ENCODE data around the gene VPS33A.
A peak's percentile ranks its signal among the peaks of the same experiment; 100 is the strongest.

VPS33A gene

DNA sequence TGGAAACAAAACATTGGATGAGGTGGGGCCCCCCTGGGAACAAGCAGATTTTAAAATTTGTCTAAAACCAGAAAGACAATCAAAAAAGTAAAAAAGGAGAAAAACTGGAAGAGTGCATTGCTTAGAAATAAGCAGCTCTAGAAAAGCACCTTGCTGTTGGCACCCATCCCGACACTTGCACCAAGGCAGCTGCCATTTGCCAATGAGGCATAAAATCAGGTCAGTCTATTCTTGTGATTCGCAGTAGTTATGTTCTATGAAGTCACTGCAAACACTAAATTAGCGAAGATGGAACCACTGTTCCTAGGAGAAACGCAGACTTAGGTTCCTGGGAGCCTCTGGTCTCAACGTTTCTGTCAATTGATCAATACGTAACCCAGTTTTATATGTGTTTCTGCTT lies 16.2 kb downstream of the VPS33A start:
- no peak for DNase-seq

DNA sequence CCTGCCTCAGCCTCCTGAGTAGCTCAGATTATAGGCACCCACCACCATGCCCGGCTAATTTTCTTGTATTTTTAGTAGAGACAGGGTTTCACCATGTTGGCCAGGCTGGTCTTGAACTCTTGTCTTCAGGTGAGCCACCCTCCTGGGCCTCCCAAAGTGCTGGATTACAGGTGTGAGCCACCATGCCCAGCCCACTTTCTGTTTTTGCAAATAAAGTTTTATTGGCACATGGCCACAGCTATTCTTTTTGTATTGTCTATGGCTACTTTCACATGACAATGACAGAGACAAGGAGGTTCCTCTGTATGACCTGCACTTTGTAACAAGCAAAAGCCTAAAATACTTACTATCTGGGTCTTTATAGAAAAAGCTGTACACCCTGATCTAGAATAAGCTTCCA lies 20.7 kb downstream of the VPS33A start:
- DNase-seq, result no peak

DNA sequence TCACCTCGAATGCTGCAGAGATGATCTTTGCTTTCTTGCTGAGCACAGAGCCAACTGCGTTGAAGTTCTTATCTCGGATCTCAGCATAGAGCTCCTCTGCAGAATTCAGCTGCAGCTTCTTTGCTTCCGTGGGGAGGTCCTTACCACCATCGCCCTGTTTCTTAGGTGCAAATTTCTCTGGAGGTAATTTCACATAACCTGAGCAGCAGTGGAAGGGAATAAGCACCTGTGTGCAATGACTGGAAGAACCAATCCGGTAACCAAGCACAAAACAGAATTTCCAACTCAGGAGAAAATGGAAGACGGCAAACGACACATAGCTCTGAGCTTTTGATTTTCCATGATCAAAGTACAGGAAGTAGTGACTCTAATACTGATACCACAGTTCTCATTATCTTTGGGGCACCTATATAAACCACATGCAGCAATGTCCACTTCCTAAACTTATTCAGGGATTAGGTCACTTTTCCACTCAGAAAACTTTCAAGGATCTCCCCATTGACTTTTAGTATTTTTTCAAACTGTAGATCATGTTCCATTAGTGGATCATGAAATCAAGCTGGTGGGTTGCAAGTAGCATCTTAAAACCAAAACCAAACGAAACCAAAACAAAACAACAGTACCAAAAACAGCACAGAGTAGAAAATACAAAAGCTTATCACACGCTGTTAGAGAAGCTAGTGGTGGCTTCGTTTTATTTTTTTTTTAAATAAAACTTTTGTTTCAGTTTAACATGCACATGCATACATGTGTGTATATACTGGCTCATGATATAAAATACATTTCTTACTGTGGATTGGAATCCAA lies 21.5 kb downstream of the VPS33A start:
- no peak for DNase-seq

DNA sequence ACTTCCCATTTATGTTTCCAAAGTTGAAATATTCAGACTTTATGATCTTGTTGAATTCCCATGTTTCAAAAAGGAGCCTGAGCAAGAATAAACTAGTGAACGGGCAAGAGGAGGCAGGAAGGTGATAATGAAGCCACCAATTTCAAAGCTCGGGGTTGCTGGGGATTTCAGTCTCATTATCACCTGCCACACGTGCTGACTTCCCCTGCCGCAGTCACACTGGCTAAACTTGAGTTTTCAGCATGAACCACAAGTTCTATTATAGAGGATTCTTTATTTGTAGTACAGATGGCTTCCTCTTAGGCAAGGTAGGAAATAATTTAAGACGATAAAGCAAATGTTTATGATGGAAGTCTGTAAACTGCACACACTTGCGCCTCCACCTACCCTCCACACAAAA lies 22.3 kb downstream of the VPS33A start:
- DNase-seq, result no peak

DNA sequence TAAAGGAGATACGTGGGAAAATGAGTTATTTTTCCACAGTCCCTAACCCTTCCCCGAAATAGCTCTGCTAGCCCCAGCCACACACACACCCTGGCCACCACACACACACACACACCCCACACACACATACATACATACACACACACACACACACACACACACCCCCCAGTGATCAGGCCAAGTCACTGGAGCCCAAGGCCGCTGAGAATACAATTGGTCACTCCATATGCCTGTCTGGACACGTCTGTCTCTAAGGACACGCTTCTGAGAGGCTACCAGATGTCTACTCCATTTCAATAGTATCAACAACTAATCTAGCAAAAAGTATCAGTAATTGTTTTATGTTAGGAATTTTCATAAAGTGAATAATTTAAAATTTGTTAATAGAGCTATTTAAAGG lies 27.4 kb downstream of the VPS33A start:
- no peak for DNase-seq

DNA sequence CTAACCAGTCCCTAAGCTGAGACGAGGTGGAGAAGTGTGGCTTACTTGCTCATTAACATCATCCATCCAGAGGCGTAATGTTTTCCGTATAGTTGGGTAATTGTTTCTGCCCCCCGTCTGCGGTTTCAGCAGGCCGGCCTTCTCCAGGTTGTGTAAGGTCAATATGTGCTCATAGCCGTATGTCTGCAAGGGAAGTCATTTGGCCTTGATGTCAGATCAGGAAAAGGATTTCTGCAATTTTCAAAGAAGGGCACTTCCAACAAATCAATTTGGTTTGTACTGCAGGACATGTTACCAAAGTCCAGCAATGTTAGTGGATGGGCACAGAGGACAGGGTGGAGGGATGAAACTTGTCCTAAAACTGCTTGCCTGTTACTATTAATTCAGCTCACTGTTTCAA lies 30.6 kb downstream of the VPS33A start:
- DNase-seq, result no peak

DNA sequence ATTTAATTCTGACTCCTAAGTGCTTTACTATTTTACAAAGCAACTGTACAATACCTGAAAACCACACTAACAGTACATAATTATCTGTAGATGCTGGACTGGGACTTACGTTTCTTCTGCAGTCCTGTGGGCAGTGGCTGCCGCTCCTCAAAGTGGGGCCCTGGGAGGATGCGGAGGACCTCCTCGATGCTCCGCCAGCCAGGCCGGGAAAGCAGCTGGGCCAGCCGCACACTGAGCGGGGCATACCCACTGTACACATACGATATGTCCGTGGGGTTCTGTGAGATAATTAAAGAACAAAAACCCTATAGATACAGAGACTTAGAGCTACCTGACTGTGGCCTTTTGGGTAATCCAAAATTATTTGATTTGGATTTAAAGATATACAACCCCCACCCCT lies 33.6 kb downstream of the VPS33A start:
- DNase-seq, result no peak

DNA sequence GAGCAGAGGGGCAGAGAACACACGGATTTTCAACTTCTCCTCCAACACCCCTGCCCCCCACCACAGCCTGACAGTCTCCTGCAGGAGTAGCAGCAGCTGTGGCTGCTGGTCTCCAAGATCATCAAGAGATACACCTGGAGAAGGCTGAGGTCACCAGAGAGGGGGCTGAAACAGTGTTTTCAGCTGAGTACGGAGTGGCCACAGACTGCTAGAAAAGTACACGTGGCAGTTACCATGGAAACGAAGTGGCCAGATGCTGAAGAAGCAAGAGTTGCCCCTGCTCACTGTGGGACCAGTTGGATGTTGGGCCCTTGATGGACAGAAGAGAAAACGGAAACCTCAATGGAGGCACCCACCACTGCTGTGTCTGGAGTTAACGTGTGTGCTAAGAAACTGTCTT lies 35.5 kb downstream of the VPS33A start:
- no peak for DNase-seq

DNA sequence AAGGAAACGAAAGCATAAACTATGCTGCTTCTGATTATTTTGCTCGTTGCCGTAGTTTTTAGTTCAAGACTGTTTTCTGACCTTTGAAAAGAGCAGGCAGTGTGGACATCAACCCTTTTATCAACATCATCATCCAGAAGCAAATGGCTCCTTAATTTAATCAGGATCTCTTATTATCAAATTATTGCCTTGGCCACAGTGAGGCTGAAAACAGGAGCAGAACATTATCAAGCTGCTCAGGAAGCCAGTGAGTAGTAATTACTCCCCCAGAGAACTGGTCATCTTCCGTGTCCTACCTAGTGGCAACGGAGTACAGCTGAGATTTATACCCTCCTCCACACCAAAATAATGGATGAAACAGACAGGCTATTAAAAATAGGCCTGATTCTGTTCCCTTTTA lies 38.2 kb downstream of the VPS33A start:
- DNase-seq, result no peak

DNA sequence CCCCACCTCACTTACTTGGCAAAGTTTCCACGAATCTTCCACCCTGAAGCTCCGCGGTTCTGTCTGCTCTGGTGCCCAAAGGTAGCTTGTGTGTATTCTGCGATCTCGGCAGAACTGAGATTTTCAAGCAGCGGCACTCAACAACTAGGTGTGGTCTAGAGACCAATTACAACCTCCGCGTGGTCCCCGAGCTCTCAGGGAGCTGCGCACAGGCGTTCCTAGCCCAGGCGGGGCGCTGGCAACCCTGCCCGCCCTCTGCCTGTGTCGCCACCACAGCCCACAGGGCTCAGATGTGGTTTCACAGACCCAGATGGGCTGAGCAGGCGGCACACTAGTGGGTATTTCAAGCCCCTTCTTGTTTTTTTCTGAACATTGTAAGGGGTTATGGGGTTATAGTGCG lies 39.0 kb downstream of the VPS33A start:
- DNase-seq, result no peak

DNA sequence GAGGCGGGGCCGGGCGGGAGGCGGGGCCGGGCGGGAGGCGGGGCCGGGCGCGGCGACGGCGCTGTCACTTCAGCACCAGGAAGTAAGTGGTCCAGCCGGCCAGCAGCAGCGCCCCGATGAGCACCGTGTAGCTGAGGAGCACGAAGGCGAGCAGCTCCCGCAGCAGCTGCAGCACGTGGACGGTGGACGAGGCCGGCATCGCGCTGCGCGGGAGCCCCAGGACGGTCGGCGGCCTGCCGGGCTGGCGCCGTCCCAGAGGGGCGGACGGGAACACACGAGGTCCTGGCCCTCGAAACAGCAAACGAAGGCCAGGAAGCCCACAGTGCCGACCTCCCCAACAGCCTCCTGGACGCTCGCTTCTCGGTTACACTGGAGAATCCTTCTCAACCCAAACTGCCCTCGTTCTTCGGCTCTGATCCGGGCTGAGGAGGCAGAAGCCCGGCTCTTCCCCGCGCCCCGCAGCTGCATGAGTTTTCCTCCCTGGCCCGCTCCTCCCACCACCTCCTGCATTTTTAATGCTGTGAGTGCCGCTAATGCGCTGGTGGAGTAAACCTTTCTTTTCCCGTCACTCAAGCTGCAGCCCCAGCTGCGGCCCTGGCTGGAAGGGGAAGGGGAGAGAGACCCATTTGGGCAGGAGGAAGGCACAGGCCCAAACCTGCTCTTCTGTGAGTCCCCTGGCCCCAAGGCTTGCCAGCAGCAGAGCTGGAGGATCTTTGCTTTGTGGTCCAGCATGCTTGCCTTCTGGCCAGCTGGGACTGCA lies 39.7 kb downstream of the VPS33A start:
- no peak for DNase-seq

DNA sequence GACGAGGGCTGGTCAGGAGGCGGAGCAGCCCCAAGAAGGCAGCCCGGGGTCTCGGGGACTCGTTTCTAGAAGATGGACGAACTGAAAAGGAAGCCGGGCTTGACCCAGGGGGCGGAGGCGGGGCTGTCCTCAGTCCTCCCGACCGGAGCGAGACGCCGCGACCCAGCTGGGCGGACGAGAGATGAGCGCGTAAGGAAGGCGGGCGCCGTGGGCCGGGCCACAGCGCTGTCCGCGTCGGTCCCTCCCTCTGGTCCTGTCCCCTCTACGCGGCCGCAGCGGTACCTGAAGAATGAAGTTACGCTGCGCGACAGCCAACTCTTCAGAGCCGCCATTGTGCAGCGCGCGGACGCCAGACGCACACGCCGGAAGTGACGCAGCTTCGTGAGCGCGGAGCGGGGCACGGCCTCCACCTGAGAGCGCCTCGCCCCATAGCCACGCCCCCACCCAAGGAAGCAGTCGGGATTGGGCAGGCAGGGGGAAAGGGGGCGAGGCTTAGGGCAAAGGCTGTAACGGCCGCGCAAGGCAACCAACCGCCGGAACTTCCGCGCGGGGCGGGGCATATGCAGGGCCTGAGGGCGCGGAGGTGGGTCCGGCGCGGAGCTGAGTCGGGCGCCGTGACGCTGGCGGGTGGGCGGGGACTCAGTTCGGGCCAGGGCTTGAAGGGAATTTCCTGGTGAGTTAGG lies 40.5 kb downstream of the VPS33A start, which contains the start of gene DIABLO:
TSS of gene DIABLO (minus strand) at position 370 of the 683 bp plus-strand sequence. CDS start at position 332, 38 bp downstream.
- DNase-seq, result peak; percentile 100

DNA sequence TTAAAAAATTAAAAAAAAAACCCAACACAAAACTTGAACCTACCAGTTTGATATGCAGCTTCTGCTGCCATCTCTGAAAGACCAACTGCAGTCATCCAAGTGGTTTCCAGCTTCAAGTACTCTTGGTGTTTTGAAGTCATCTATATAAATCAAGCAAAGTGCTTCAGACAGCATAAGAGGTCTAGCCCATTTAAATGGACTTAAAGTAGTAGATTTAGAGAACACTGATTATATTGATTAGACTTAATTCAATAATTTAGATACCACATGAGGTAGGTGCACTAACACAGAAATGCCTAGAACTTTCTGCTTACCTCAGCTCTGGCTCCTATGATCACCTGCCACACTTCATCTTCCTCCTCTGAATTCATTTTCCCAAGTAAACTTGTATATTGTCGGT lies 49.8 kb downstream of the VPS33A start:
- DNase-seq, result no peak

DNA sequence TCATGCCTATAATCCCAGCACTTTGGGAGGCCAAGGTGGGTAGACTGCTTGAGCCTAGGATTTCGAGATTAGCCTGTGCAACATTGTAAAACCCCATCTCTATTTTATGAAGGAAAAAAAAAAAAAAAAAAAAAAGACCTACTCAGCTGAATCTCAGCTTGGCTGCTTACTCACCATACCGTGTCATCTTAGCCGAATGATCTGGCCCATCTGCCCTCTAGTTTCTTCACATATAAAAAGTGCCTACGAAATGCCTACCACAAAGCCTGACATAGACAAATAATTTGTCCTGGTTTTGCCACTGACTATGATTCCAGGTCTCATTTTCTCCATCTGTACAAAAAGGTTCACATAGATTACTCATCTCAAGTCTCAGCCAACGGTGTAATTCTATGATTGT lies 50.5 kb downstream of the VPS33A start:
- DNase-seq, result peak; percentile 85

DNA sequence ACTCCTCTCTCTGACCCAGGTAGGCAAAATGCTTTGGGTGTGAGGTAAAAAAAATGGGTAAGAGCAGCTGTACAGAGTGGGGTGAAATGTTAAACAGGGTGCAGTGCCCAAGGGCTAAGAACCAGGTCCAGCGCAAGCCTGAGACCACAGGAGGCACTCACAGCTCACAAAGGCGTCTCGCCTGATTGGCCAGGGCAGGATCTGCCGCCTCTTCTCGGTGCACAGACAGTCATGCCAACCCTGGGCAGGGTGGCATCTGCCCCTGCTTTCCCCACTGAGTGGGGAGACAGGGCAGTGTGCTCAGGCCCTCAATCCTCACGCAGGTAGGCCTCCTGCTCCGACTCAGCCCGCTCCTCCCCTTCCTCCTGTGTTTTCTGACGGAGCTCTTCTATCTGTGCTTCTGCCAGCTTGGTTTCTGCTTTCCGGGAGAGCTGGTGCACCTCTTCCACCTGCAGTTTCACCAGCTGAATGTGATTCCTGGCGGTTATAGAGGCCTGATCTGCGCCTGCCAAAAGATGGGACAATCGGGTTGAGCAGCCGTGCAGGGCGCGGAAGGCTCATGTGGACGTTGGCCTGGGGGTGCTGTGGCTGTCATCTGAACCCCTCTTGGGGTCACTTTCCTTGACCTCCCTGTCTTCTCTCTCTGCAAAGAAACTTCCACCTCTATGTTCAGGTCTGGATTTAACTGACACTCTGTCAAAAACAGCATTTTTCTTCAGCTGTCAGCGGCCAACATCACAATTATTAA lies 58.0 kb downstream of the VPS33A start:
- no peak for DNase-seq

DNA sequence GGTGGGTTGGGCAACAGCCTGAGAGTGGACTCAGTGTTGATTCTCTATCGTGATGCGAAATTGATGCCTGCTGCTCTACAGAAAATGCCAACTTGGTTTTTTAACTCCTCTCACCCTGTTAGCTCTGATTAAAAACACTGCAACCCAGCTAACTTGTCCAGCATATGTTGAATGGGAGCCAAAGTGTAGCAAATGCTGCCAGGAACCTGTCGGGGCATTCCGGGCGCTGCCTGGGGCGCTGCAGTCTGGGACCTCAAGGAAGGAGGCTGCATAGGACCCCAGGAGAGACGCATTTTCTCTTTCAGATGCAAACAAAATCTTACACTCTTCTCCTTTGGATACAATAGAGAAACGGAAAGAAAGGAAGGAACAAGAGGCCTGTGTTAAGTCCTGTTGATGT lies 58.9 kb downstream of the VPS33A start:
- DNase-seq, result no peak

DNA sequence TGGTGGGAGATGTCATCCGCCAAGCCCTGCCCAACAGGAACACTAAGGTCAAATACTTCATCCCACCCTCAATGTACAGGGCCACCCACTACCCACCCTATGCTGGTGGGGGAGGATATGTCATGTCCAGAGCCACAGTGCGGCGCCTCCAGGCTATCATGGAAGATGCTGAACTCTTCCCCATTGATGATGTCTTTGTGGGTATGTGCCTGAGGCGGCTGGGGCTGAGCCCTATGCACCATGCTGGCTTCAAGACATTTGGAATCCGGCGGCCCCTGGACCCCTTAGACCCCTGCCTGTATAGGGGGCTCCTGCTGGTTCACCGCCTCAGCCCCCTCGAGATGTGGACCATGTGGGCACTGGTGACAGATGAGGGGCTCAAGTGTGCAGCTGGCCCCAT lies 59.3 kb downstream of the VPS33A start:
- no peak for DNase-seq

DNA sequence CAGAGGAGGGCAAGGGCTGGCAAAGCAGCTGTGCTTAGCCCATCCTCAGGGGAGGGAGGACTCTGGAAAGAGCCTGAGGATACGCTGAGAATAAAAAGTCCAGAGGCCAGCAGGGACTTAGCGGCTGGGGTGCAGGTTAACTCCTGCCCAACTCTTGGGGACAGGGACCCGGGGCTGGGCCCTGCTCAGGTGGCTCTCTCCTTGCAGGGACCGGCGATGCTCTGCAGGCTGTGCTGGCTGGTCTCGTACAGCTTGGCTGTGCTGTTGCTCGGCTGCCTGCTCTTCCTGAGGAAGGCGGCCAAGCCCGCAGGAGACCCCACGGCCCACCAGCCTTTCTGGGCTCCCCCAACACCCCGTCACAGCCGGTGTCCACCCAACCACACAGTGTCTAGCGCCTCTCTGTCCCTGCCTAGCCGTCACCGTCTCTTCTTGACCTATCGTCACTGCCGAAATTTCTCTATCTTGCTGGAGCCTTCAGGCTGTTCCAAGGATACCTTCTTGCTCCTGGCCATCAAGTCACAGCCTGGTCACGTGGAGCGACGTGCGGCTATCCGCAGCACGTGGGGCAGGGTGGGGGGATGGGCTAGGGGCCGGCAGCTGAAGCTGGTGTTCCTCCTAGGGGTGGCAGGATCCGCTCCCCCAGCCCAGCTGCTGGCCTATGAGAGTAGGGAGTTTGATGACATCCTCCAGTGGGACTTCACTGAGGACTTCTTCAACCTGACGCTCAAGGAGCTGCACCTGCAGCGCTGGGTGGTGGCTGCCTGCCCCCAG lies 60.0 kb downstream of the VPS33A start:
- no peak for DNase-seq

DNA sequence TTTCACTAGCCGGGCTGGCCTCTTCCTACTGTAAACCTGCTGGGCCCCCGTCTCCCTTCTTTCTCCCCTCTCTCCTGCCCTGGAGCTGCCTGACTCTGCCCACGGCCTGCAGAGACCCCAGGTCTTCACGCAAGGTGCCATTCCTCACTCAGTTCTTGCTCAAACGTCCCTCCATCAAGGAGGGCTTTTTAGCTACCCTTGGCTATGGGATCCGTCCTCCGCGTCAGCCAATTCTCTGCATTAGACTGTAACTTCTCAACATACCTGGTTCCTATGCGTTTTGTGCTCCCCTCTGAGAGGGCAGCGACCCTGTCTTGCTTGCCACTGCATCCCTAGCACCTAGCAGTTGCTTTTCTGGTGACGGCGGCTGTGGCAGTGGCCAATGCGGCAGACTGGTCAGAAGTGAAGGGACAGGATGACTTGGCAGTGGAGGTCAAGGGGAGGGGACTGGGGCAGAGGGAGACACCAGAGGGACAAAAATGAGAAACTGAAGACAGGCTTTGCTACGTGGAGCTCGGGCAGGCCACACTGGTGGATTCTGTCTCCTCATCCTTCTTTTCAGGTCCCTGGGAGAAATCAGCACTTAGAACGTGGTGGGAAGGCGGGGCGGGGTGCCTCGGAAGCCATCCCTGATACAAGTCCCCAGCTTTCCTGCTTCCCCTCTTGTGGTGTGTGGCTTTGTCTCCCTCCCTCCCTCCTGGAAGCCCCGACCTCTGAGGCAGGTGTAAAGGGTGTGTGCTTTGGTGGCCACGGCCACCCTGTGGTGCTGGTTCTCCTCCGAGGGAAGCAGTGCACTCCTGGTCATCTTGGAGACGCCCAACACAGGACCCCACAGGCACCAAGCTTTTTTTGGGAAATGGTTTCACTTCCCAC lies 61.0 kb downstream of the VPS33A start:
- DNase-seq, result no peak

DNA sequence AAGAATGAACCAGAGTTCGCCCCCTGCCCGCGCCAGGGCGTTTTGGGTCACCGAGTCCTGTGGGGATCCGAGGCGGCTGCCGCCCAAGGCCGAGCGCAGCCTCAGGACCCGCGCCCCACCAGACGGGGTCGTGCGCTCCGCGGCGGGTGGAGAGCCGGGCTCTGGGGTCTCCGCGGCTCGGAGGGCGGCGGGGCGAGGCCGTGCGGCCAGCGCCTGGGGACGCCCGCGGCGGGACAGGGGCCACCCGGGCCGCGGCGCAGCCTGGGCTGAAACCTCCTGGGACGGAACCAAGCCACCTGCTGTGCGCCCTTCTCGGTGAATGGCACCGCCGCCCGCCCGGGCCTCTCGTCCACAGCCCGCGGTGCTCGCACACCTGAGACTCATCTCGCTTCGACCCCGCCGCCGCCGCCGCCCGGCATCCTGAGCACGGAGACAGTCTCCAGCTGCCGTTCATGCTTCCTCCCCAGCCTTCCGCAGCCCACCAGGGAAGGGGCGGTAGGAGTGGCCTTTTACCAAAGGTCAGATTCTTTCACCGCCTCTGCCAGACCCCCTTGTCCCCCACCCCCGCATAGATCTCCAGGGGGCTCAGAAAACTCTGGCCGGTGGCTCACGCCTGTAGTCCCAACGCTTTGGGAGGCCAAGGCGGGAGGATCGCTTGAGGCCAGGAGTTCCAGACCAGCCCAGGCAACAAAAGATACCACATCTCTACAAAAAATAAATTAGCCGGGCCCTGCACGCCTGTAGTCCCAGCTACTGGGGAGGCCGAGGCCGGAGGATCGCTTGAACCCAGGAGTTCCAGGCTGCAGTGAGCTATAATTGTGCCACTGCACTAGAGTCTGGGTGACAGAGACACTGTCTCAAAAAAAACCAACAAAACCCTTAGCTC lies 61.9 kb downstream of the VPS33A start:
- no peak for DNase-seq

All from HCEC 1CT (cell line).